H9 (cell line): ENCODE data around the gene ZNF831. TPM values are rescaled to one million over a fixed set of nuclear protein-coding genes. Genes with fewer than 3 reads are reported as not detected.

Experiments
- DNase-seq: peaks from one replicate; pipeline ENCODE4 v3.0.0-alpha.2; 2017
- H2AFZ ChIP-seq: one replicate; pipeline ENCODE4 v1.6.1; 2013; ENCODE audit warnings: mild to moderate bottlenecking, low read length, control low read depth, moderate library complexity
- H2AK5ac ChIP-seq: 2 replicates; pipeline ENCODE4 v1.6.1; 2013; ENCODE audit warnings: low read length, control low read depth, mixed read lengths; ENCODE audit not compliant: insufficient read length
- H2BK120ac ChIP-seq: one replicate; pipeline ENCODE4 v1.6.1; 2013; ENCODE audit warnings: low read depth, mild to moderate bottlenecking, low read length, control low read depth, inconsistent platforms; ENCODE audit not compliant: poor library complexity, severe bottlenecking
- H2BK12ac ChIP-seq: 2 replicates; pipeline ENCODE4 v1.6.1; 2013; ENCODE audit warnings: low read length, control low read depth, mixed read lengths, low read depth; ENCODE audit not compliant: insufficient read length
- H2BK15ac ChIP-seq: 2 replicates; pipeline ENCODE4 v1.6.1; 2013; ENCODE audit warnings: low read depth, low read length, control low read depth
- H2BK20ac ChIP-seq: one replicate; pipeline ENCODE4 v1.6.1; 2013; ENCODE audit warnings: low read depth, mild to moderate bottlenecking, low read length, control low read depth, inconsistent platforms; ENCODE audit not compliant: poor library complexity, severe bottlenecking
- H2BK5ac ChIP-seq: 2 replicates; pipeline ENCODE4 v1.6.1; 2013; ENCODE audit warnings: low read length, control low read depth, mixed read lengths; ENCODE audit not compliant: insufficient read length
- H3K14ac ChIP-seq: 2 replicates; pipeline ENCODE4 v1.6.1; 2013; ENCODE audit warnings: low read length, control low read depth; ENCODE audit not compliant: insufficient read depth
- H3K18ac ChIP-seq: 2 replicates; pipeline ENCODE4 v1.6.1; 2013; ENCODE audit warnings: low read depth, mild to moderate bottlenecking, mixed read lengths, low read length, control low read depth; ENCODE audit not compliant: insufficient read length
- H3K23ac ChIP-seq: 2 replicates; pipeline ENCODE4 v1.6.1; 2013; ENCODE audit warnings: low read length, control low read depth, mixed read lengths, low read depth; ENCODE audit not compliant: insufficient read length
- H3K23me2 ChIP-seq: 2 replicates; pipeline ENCODE4 v1.6.1; 2013; ENCODE audit warnings: low read depth, mild to moderate bottlenecking, mixed read lengths, low read length, control low read depth; ENCODE audit not compliant: insufficient read length, poor library complexity, severe bottlenecking
- H3K27ac ChIP-seq: 2 replicates; pipeline ENCODE4 v1.5.1; 2013; ENCODE audit warnings: low read length, control low read depth, mixed read lengths, low read depth; ENCODE audit not compliant: insufficient read length
- H3K27me3 ChIP-seq: 2 replicates; pipeline ENCODE4 v1.6.1; 2013; ENCODE audit warnings: low read length, control low read depth, inconsistent platforms; ENCODE audit not compliant: insufficient read depth
- H3K4ac ChIP-seq: 2 replicates; pipeline ENCODE4 v1.6.1; 2013; ENCODE audit warnings: low read depth, mild to moderate bottlenecking, control low read depth, inconsistent platforms, low read length, moderate library complexity
- H3K4me1 ChIP-seq: 2 replicates; pipeline ENCODE4 v1.6.1; 2013; ENCODE audit warnings: low read length, control low read depth, inconsistent platforms; ENCODE audit not compliant: insufficient read depth
- H3K4me2 ChIP-seq: 2 replicates; pipeline ENCODE4 v1.6.1; 2013; ENCODE audit warnings: low read length, control low read depth, mixed read lengths; ENCODE audit not compliant: insufficient read length, insufficient read depth
- H3K56ac ChIP-seq: 2 replicates; pipeline ENCODE4 v1.6.1; 2013; ENCODE audit warnings: low read depth, mild to moderate bottlenecking, mixed read lengths, low read length, control low read depth; ENCODE audit not compliant: insufficient read length
- H3K79me1 ChIP-seq: 2 replicates; pipeline ENCODE4 v1.6.1; 2013; ENCODE audit warnings: low read depth, mild to moderate bottlenecking, moderate library complexity, low read length, control low read depth, inconsistent platforms; ENCODE audit not compliant: insufficient read depth, poor library complexity, severe bottlenecking
- H3K79me2 ChIP-seq: 2 replicates; pipeline ENCODE4 v1.6.1; 2013; ENCODE audit warnings: low read length, control low read depth, inconsistent platforms; ENCODE audit not compliant: insufficient read depth
- H3K9ac ChIP-seq: 2 replicates; pipeline ENCODE4 v1.6.1; 2013; ENCODE audit warnings: low read length, control low read depth, mixed read lengths; ENCODE audit not compliant: insufficient read length; ENCODE audit errors: extremely low read depth
- H3K9me3 ChIP-seq: one replicate; pipeline ENCODE4 v1.6.1; 2013; ENCODE audit warnings: low read depth, low read length, inconsistent platforms; ENCODE audit not compliant: control insufficient read depth
- H3T11ph ChIP-seq: one replicate; pipeline ENCODE4 v1.6.1; 2013; ENCODE audit warnings: mild to moderate bottlenecking, low read length, control low read depth, inconsistent platforms
- H4K20me1 ChIP-seq: one replicate; pipeline ENCODE4 v1.6.1; 2013; ENCODE audit not compliant: control insufficient read depth, insufficient read length, insufficient read depth
- H4K5ac ChIP-seq: 2 replicates; pipeline ENCODE4 v1.6.1; 2013; ENCODE audit warnings: low read depth, mild to moderate bottlenecking, mixed read lengths, low read length, control low read depth; ENCODE audit not compliant: insufficient read length
- H4K8ac ChIP-seq: replicated peaks from 2 replicates; pipeline ENCODE4 v1.6.1; 2013; ENCODE audit warnings: low read length, control low read depth, mixed read lengths, low read depth; ENCODE audit not compliant: insufficient read length
- H4K91ac ChIP-seq: 2 replicates; pipeline ENCODE4 v1.6.1; 2013; ENCODE audit warnings: low read depth, mild to moderate bottlenecking, moderate library complexity, mixed read lengths, low read length, control low read depth; ENCODE audit not compliant: insufficient read length
- H3K27ac Mint-ChIP-seq, 3 experiments: 2 replicates in 2 of 3; 3 replicates in 1 of 3; pipeline ENCODE4 v1.8.0; 2020 to 2021; ENCODE audit warnings: mixed read lengths in 3 of 3, mild to moderate bottlenecking in 1 of 3, moderate library complexity in 1 of 3
- H3K27me3 Mint-ChIP-seq: 2 replicates; pipeline ENCODE4 v1.8.0; 2021; ENCODE audit warnings: low read depth, mild to moderate bottlenecking, moderate library complexity, mixed read lengths
- H3K36me3 Mint-ChIP-seq, 3 experiments: 2 replicates in 2 of 3; 3 replicates in 1 of 3; pipeline ENCODE4 v1.8.0; 2020 to 2021; ENCODE audit warnings: low read depth in 3 of 3, mixed read lengths in 3 of 3; ENCODE audit not compliant: insufficient read depth in 1 of 3
- H3K4me1 Mint-ChIP-seq, 2 experiments: 2 replicates each; pipeline ENCODE4 v1.8.0; 2020; ENCODE audit warnings: mixed read lengths in 2 of 2
- H3K4me3 Mint-ChIP-seq, 2 experiments: 2 replicates in 1 of 2; 3 replicates in 1 of 2; pipeline ENCODE4 v1.8.0; 2020 to 2021; ENCODE audit warnings: mild to moderate bottlenecking in 2 of 2, mixed read lengths in 2 of 2, moderate library complexity in 1 of 2
- H3K9me3 Mint-ChIP-seq, 2 experiments: 2 replicates in 1 of 2; 3 replicates in 1 of 2; pipeline ENCODE4 v1.8.0; 2020; ENCODE audit warnings: mild to moderate bottlenecking in 2 of 2, mixed read lengths in 2 of 2, moderate library complexity in 1 of 2
- CTCF ChIP-seq: fragments of 200-600 bp; sonication (generic); conservative IDR thresholded peaks from 3 replicates; pipeline ENCODE4 v1.8.0; 2021; ENCODE audit warnings: antibody characterized with exemption, mild to moderate bottlenecking
- WGBS: extraction: QIAGEN DNeasy Blood & Tissue Kit; methylation state at CpG from one replicate; pipeline ENCODE4 v1.1.7; 2013; ENCODE audit warnings: missing lambda C conversion rate, low lambda C conversion rate, mixed read lengths; ENCODE audit not compliant: insufficient read length; ENCODE audit errors: extremely low coverage; 5-methylcytosine and 5-hydroxymethylcytosine counted together
- total RNA-seq: library from RNA; stranded (reverse); gene quantifications from 2 replicates; pipeline ENCODE4 v1.2.1, GENCODE V29; 2021

The ZNF831 gene
- total RNA-seq, 1 experiment from 2014 or later = not detected

- H3K14ac ChIP-seq = no peak overlapping the region
- DNase-seq = no peak
- no peak overlapping the region for H3K23ac ChIP-seq
- H3K9me3 ChIP-seq = no peaks in the 10 kb centered on the region
- H3K9me3 Mint-ChIP-seq = no peaks in the 10 kb centered on the region; a peak in 1 of 5 replicates
- no peak overlapping the region for H3K27ac ChIP-seq
- H3K79me2 ChIP-seq = no peaks in the 10 kb centered on the region
- no peak overlapping the region for H4K8ac ChIP-seq
- no peak overlapping the region for H4K91ac ChIP-seq
- no peak overlapping the region for H2BK120ac ChIP-seq
- H2AK5ac ChIP-seq = no peak overlapping the region
- H3K18ac ChIP-seq = no peak overlapping the region
- peaks cover 3% of the 10 kb centered on the region for H3K23me2 ChIP-seq
- no peak overlapping the region for H3K4me3 Mint-ChIP-seq
- no peak for TF ChIP-seq CTCF
- H4K20me1 ChIP-seq = no peaks in the 10 kb centered on the region
- no peak overlapping the region for H3K27ac Mint-ChIP-seq
- H2BK12ac ChIP-seq = no peak overlapping the region
- no peak overlapping the region for H2BK20ac ChIP-seq
- WGBS = no CpG with 5 or more reads among the region's 3 CpGs
- no peak overlapping the region for H4K5ac ChIP-seq
- H3K4me1 ChIP-seq = peaks cover 7% of the 10 kb centered on the region; the same call in 1 of the 2 replicates
- peaks cover 27 to 31% of the 10 kb centered on the region in 2 experiments for H3K4me1 Mint-ChIP-seq
- no peaks in the 10 kb centered on the region for H3K36me3 Mint-ChIP-seq
- H3K27me3 Mint-ChIP-seq = peaks cover 71% of the 10 kb centered on the region
- no peak overlapping the region for H3K56ac ChIP-seq
- H3K4me2 ChIP-seq = no peak overlapping the region
- H2BK15ac ChIP-seq = no peak overlapping the region
- H3T11ph ChIP-seq = no peak overlapping the region
- no peaks in the 10 kb centered on the region; the same call in none of the 2 replicates for H3K27me3 ChIP-seq
- H3K4ac ChIP-seq = no peak overlapping the region
- no peak overlapping the region for H2BK5ac ChIP-seq
- no peaks in the 10 kb centered on the region for H3K79me1 ChIP-seq
- H2AFZ ChIP-seq = no peak overlapping the region
- H3K9ac ChIP-seq = no peak overlapping the region
These were observed 106.8 kb downstream of the ZNF831 start for GRCh38 chr20:59270380-59270779.
